Measurements from ENCODE around the gene NFATC3. TPM values are rescaled to one million over a fixed set of nuclear protein-coding genes. Genes with fewer than 3 reads are reported as not detected.

The NFATC3 gene
- total and polyA plus RNA-seq, 10 donors: 12.4 to 89.7 (median 67.2) TPM

- Histone ChIP-seq H3K4me1 (peaks cover 70 to 100% (median 94%) of the 10 kb centered on the region in 6 donors), H3K9me3 (no peaks in the 10 kb centered on the region), H3K27ac (peak overlapping the region; percentile 86 to 99 (median 93)), H3K27me3 (replicated peaks in 1 of 7) (no peaks in the 10 kb centered on the region), H3K4me3 (peak overlapping the region in 1 of 8 donors; percentile 49), H3K36me3 (peaks cover 0 to 50% (median 15%) of the 10 kb centered on the region in 6 donors)
- intact Hi-C loops (cut with DNase I; ENCODE audit: low total_unique reads): no loop called here
- TF ChIP-seq POLR2A (IDR thresholded peaks at IDR 0.05) (no peak), POLR2AphosphoS5 (IDR thresholded peaks at IDR 0.05) (no peak)
- TF ChIP-seq, protein P1, sequence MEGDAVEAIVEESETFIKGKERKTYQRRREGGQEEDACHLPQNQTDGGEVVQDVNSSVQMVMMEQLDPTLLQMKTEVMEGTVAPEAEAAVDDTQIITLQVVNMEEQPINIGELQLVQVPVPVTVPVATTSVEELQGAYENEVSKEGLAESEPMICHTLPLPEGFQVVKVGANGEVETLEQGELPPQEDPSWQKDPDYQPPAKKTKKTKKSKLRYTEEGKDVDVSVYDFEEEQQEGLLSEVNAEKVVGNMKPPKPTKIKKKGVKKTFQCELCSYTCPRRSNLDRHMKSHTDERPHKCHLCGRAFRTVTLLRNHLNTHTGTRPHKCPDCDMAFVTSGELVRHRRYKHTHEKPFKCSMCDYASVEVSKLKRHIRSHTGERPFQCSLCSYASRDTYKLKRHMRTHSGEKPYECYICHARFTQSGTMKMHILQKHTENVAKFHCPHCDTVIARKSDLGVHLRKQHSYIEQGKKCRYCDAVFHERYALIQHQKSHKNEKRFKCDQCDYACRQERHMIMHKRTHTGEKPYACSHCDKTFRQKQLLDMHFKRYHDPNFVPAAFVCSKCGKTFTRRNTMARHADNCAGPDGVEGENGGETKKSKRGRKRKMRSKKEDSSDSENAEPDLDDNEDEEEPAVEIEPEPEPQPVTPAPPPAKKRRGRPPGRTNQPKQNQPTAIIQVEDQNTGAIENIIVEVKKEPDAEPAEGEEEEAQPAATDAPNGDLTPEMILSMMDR (IDR thresholded peaks at IDR 0.05 in 8 of 11, conservative IDR thresholded peaks at IDR 0.05 in 3 of 11): no peak
- DNase-seq: no peak
Observed at GRCh38 chr16:68079376-68079625, 5.9 kb upstream of the NFATC3 start.

- TF ChIP-seq POLR2A (IDR thresholded peaks at IDR 0.05) (no peak), POLR2AphosphoS5 (IDR thresholded peaks at IDR 0.05) (peak; percentile 64 to 90 (median 86))
- TF ChIP-seq, protein P1 (IDR thresholded peaks at IDR 0.05 in 8 of 11, conservative IDR thresholded peaks at IDR 0.05 in 3 of 11): no peak
- Histone ChIP-seq H3K27me3 (replicated peaks in 1 of 7) (no peaks in the 10 kb centered on the region), H3K27ac (peak overlapping the region; percentile 86 to 99 (median 93)), H3K9me3 (no peaks in the 10 kb centered on the region), H3K36me3 (peaks cover 0 to 45% (median 15%) of the 10 kb centered on the region in 6 donors), H3K4me3 (peak overlapping the region in 2 of 8 donors; percentile 4 to 49), H3K4me1 (peaks cover 68 to 100% (median 94%) of the 10 kb centered on the region in 6 donors)
- intact Hi-C loops (cut with DNase I; ENCODE audit: low total_unique reads): no loop called here
- WGBS, 5 donors: 2 to 9% (median 3%) methylated on average over 12 to 13 of the region's 13 CpGs
- peak; percentile 95 for DNase-seq
Observed at GRCh38 chr16:68079626-68080344, 5.4 kb upstream of the NFATC3 start.

DNA sequence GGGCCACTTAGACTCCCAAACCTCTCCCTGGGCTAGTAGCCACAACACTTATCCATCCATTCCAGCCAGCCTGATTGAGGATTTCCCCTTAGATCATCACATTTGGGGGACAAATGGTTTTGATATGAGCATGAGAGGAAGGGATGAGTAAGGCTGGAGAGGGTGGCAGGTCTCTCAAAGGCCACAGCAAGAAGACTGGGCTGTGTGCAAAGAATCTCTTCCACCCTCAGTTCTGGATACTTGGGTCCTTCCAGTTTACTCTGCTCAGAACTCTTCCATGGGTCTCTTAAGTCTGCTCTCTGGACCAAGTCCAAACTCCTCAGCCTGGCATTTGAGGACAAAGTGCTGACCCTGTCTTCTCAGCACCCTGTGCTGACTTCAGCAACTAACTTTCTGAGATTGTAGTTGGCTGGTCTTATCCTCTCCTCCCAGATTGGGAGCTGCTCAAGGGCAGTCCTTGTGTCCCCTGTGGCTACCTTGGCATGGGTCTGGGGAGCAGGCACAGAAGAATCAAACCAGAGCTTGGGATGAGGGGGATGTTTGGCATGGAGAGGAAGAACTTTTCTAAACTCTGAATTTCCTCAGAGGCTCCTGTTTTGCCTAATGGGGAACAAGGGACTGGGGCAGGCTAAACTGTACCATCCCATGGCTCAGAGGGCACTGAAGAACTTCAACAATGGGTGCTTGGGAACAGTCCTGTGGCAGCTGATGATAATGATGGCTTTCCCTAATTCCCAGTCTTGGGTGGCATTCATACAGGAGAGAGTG lies 3.1 kb upstream of the NFATC3 start:
- TF ChIP-seq POLR2A (IDR thresholded peaks at IDR 0.05) (no peak), POLR2AphosphoS5 (IDR thresholded peaks at IDR 0.05) (no peak)
- TF ChIP-seq, protein P1 (IDR thresholded peaks at IDR 0.05 in 8 of 11, conservative IDR thresholded peaks at IDR 0.05 in 3 of 11): no peak
- intact Hi-C loops (cut with DNase I; ENCODE audit: low total_unique reads): no loop called here
- H3K4me3 ChIP-seq: no peak overlapping the region
- no peak for DNase-seq
- peaks cover 0 to 23% (median 9%) of the 10 kb centered on the region in 6 donors for H3K36me3 ChIP-seq
- no peaks in the 10 kb centered on the region for H3K9me3 ChIP-seq
- H3K27me3 ChIP-seq (replicated peaks in 1 of 7): no peaks in the 10 kb centered on the region
- H3K4me1 ChIP-seq: peaks cover 63 to 88% (median 81%) of the 10 kb centered on the region in 6 donors
- peak overlapping the region; percentile 39 to 99 (median 96) for H3K27ac ChIP-seq

DNA sequence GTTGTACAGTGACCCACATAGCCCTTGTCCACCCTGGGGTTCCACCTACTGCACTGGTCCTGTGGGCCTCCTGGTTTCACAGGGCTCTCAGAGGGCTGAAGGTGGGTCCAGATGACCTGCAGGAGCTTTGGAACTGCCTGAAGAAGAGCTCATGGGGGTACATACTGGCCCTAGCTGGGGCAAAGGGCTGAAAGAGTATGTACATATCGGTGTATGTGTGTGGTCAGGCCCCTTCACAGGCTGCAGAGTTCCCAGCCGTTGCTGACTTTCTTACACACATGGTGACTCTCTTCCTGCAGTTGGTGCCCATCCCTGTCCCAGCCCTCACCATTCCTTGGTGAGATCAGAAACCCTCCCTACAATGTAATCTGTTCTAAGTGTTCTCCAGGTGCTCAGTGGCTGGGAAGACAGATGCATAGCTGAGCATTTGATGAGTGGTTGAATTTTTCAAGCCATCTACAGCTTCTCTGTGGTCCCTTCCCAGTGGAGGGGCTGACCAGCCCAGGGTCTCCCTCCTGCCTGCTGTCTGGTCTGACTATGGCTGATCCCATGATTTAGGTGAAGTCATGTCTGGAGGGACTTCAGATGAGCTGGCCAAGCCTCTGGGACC lies 2.4 kb upstream of the NFATC3 start:
- no peak overlapping the region for H3K4me3 ChIP-seq
- H3K36me3 ChIP-seq: peaks cover 0 to 16% (median 4%) of the 10 kb centered on the region in 6 donors
- no peak for DNase-seq
- H3K27ac ChIP-seq: peak overlapping the region; percentile 39 to 99 (median 96)
- 48 to 85% (median 61%) methylated on average over 2 of the region's 2 CpGs for WGBS, 5 donors
- peaks cover 70 to 88% (median 83%) of the 10 kb centered on the region in 6 donors for H3K4me1 ChIP-seq
- intact Hi-C loops (cut with DNase I; ENCODE audit: low total_unique reads): no loop called here
- TF ChIP-seq POLR2A (IDR thresholded peaks at IDR 0.05) (no peak), POLR2AphosphoS5 (IDR thresholded peaks at IDR 0.05) (no peak)
- TF ChIP-seq, protein P1 (IDR thresholded peaks at IDR 0.05 in 8 of 11, conservative IDR thresholded peaks at IDR 0.05 in 3 of 11): no peak
- H3K27me3 ChIP-seq (replicated peaks in 1 of 7): no peaks in the 10 kb centered on the region
- H3K9me3 ChIP-seq: no peaks in the 10 kb centered on the region

All from spleen (tissue), 11 donors.